ENCODE measurements around the gene BIRC6.
"Not testable (repeated sequence)": the region's sequence is repeated elsewhere in the genome, so short reads cannot be mapped to it uniquely, and the experiment has no call there.

- TF ChIP-seq POLR2AphosphoS5 (IDR thresholded peaks at IDR 0.05; ENCODE audit: low read depth, low read length); BRCA1 (IDR thresholded peaks at IDR 0.05; ENCODE audit: low read depth, low read length); EZH2 (IDR thresholded peaks at IDR 0.05; ENCODE audit: low read depth, low read length, severe bottlenecking); CTCF (IDR thresholded peaks at IDR 0.05; ENCODE audit: control extremely low read depth in 1 of 3, insufficient read depth in 1 of 3, low read depth in 1 of 3, low read length in 3 of 3): not testable (repeated sequence)
These were observed 27.4 kb upstream of the BIRC6 start for GRCh38 chr2:32329180-32329980.

Measured in H1 (cell line).